Measurements from ENCODE around the gene METTL21A.

Gene METTL21A

DNA sequence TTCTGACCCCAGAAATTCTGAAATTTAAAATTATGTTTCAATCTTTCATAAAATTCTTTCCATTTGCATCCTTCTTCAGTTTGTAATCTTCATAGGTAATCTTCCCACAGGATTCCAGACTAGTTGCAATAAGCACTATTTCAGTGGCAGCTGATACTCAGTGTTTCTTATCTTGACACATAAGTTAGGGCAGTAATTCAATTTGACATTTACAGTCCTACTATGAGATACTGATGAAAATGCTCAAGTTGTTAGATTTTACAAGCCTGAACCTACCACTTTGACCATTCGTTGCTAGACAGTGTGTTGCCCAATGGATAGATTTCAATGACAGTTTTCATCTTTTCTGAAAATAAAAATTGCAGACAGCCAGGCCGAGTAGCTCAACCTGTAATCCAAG lies 10.4 kb downstream of the METTL21A start:
- CTCF ChIA-PET, result no interaction called here
- TF ChIP-seq, protein P1, sequence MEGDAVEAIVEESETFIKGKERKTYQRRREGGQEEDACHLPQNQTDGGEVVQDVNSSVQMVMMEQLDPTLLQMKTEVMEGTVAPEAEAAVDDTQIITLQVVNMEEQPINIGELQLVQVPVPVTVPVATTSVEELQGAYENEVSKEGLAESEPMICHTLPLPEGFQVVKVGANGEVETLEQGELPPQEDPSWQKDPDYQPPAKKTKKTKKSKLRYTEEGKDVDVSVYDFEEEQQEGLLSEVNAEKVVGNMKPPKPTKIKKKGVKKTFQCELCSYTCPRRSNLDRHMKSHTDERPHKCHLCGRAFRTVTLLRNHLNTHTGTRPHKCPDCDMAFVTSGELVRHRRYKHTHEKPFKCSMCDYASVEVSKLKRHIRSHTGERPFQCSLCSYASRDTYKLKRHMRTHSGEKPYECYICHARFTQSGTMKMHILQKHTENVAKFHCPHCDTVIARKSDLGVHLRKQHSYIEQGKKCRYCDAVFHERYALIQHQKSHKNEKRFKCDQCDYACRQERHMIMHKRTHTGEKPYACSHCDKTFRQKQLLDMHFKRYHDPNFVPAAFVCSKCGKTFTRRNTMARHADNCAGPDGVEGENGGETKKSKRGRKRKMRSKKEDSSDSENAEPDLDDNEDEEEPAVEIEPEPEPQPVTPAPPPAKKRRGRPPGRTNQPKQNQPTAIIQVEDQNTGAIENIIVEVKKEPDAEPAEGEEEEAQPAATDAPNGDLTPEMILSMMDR (IDR thresholded peaks at IDR 0.05; ENCODE audit: control extremely low read depth, extremely low read depth, low read depth, missing control alignments), result no peak
- POLR2A ChIA-PET, result no interaction called here
- DNase-seq (ENCODE audit: extremely low spot score), result no peak

DNA sequence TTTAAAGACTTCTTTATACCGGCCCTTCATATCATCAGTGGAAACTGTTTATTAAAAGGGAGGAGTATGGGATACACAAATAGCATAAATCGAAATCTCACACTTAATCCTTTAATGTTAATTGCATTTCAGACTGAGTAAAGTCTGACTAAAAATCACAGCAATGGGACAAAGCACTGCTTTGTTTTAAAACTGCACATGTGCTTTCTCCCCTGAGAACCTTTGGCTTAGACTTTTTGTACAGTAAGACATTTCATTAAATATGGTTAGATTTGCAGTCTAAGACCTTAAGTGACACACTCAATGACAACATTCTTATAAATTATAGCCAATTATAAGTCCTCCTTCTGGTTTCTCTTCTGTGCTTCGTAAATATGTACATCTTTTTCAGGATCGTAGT lies 12.5 kb downstream of the METTL21A start:
- TF ChIP-seq, protein P1 (IDR thresholded peaks at IDR 0.05; ENCODE audit: control extremely low read depth, extremely low read depth, low read depth, missing control alignments), result no peak
- ChIA-PET CTCF (interaction anchor here (1.4 to 1.6 kb wide), 2 partner anchors 8 to 18 kb away, joined by 3 to 4 read pairs; no protein-coding TSS in a partner anchor), POLR2A (no interaction called here)
- DNase-seq (ENCODE audit: extremely low spot score), result no peak

DNA sequence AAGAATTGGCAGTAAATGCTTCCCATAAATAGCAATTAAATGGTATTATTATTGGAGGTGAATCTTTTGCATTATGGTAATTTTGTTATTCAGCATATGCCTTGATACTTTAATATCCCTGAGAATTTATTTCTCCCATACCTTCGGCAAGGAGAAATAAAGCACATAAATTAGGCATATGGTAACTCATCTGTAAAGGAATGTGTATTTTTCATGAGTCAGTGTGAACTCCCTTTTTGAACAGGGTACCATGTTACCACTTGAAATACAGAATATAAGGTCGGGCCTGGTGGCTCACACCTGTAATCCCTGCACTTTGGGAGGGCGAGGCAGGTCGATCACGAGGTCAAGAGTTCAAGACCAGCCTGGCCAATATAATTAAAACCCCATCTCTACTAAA lies 18.4 kb downstream of the METTL21A start:
- TF ChIP-seq, protein P1 (IDR thresholded peaks at IDR 0.05; ENCODE audit: control extremely low read depth, extremely low read depth, low read depth, missing control alignments), result no peak
- POLR2A ChIA-PET, result no interaction called here
- no peak for DNase-seq (ENCODE audit: extremely low spot score)
- CTCF ChIA-PET, result interaction anchor here (0.8 to 3.0 kb wide), 3 partner anchors 8 to 434 kb away, joined by 3 to 11 read pairs (median 3); no protein-coding TSS in a partner anchor

DNA sequence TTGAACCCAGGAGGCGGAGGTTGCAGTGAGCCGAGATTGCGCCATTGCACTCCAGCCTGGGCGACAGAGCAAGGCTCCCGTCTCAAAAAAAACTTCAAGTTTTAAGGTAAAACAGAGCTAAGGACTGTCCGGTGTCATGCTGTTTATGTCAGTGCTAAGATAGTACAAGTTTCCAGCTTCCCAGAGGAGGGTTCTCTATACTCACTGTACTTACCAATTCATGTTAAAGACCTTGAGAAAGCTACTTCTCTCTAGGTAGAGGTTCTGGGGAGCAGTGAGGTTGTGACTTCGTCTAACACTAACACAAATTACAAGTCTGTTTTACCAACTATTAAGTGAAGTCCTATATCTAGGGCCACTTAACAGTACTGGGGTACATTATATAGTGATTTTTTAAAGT lies 18.8 kb downstream of the METTL21A start:
- ChIA-PET POLR2A (no interaction called here), CTCF (interaction anchor here (0.8 to 3.0 kb wide), 3 partner anchors 8 to 434 kb away, joined by 3 to 11 read pairs (median 3); no protein-coding TSS in a partner anchor)
- DNase-seq (ENCODE audit: extremely low spot score), result no peak
- TF ChIP-seq, protein P1 (IDR thresholded peaks at IDR 0.05; ENCODE audit: control extremely low read depth, extremely low read depth, low read depth, missing control alignments), result no peak

DNA sequence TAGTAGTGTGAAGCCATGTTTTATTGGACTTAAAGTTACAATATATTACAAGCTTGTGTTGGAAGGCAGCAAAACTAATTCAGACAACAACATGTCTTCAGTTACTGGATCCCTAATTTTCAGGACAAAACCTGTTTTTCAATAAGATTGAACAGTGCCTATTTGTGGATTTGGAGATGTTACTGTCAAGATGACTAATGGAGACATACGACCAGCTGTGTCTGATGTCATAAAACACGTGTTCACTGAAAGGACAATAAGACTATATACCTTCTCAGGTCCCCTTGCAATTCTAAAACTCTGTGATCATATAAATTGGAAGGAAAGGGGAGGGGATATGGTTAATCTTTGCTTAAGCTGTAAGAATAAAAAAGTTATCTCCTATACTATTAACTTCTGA lies 21.7 kb downstream of the METTL21A start:
- TF ChIP-seq, protein P1 (IDR thresholded peaks at IDR 0.05; ENCODE audit: control extremely low read depth, extremely low read depth, low read depth, missing control alignments), result no peak
- DNase-seq (ENCODE audit: extremely low spot score), result no peak
- ChIA-PET CTCF (no interaction called here), POLR2A (no interaction called here)

DNA sequence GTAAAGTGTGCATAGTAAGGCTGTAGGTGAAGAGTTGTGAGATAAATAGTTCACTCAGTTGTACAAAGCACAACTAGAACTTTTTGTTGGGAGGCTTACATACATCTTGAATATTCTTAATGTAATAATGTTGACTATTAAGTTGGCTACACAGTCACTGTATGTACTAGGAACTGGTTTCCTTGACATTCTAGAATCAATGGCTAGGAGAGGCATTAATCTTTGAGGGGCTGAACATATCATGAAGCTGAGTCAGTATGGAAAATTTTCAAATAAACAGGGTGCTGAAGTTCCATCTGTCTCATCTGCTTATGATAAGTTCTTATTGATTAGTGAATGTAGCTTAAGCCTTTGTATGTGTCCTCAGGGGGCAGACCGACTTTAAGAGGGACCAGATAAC lies 23.4 kb downstream of the METTL21A start:
- CTCF ChIA-PET, result interaction anchor here (0.9 to 2.0 kb wide), 5 partner anchors 8 to 432 kb away, joined by 3 to 5 read pairs (median 3); no protein-coding TSS in a partner anchor
- POLR2A ChIA-PET, result no interaction called here
- DNase-seq (ENCODE audit: extremely low spot score), result no peak
- TF ChIP-seq, protein P1 (IDR thresholded peaks at IDR 0.05; ENCODE audit: control extremely low read depth, extremely low read depth, low read depth, missing control alignments), result no peak
